Vagina (tissue), 2 donors: ENCODE measurements around the gene TRPM1.

Experiments
- POLR2AphosphoS5 ChIP-seq, 2 donors: sonication (generic); formaldehyde crosslinking; IDR thresholded peaks; one replicate each; pipeline ENCODE4 v1.9.0; 2017; ENCODE audit warnings: antibody characterized with exemption in 2 of 2, mild to moderate bottlenecking in 2 of 2, low read depth in 1 of 2; ENCODE audit not compliant: insufficient read depth in 1 of 2
- TF ChIP-seq, protein P1 (sequence below), 3 experiments: fragments of 450-650 bp in 2 of 3; fragments of 200-600 bp in 1 of 3; sonication (generic) in 1 of 3; IDR thresholded peaks; one replicate each; pipeline ENCODE4 v1.5.1; 2017 to 2019; ENCODE audit warnings: antibody characterized with exemption in 3 of 3, mild to moderate bottlenecking in 2 of 3, moderate library complexity in 2 of 3

- TF ChIP-seq, protein P1, sequence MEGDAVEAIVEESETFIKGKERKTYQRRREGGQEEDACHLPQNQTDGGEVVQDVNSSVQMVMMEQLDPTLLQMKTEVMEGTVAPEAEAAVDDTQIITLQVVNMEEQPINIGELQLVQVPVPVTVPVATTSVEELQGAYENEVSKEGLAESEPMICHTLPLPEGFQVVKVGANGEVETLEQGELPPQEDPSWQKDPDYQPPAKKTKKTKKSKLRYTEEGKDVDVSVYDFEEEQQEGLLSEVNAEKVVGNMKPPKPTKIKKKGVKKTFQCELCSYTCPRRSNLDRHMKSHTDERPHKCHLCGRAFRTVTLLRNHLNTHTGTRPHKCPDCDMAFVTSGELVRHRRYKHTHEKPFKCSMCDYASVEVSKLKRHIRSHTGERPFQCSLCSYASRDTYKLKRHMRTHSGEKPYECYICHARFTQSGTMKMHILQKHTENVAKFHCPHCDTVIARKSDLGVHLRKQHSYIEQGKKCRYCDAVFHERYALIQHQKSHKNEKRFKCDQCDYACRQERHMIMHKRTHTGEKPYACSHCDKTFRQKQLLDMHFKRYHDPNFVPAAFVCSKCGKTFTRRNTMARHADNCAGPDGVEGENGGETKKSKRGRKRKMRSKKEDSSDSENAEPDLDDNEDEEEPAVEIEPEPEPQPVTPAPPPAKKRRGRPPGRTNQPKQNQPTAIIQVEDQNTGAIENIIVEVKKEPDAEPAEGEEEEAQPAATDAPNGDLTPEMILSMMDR (IDR thresholded peaks at IDR 0.05): no peak
- no peak for TF ChIP-seq POLR2AphosphoS5 (IDR thresholded peaks at IDR 0.05; ENCODE audit: insufficient read depth in 1 of 2, low read depth in 1 of 2)
Measured at GRCh38 chr15:31091481-31091880, 10.0 kb downstream of the TRPM1 start.
